ENCODE measurements around the gene SLC29A1. TPM values are rescaled to one million over a fixed set of nuclear protein-coding genes. Genes with fewer than 3 reads are reported as not detected.

Gene SLC29A1
- total and polyA plus RNA-seq, 9 of the 15 experiments (the other 6 are each of a cell fraction or from before 2014, with no cell fraction given): 18.9 to 170 (median 57.7) TPM

DNA sequence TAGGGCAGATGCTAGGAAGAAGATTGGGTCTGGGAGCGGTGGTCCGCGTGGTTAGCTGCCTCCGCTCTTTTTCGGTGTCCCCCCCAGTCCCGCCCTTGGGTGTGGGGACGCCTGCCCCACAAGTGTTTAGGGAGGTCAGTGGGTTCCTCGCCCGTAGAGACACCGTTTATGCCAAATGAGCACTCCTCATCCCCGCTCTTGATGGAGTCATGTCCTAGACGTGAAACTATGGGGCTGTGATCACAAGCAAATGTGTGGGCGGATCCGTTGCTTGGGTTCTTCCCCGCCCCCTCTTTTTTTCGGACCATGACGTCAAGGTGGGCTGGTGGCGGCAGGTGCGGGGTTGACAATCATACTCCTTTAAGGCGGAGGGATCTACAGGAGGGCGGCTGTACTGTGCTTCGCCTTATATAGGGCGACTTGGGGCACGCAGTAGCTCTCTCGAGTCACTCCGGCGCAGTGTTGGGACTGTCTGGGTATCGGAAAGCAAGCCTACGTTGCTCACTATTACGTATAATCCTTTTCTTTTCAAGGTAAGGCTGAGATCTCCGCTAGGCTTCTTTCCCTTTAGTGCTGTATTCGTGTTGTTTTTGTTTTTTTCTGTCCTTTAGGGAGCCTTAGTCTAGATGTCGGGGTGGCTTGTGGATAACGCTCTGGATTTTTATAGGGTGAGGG lies 23.4 kb downstream of the SLC29A1 start, which contains the start of gene HSP90AB1 (continued):
- TF ChIP-seq, protein P1, sequence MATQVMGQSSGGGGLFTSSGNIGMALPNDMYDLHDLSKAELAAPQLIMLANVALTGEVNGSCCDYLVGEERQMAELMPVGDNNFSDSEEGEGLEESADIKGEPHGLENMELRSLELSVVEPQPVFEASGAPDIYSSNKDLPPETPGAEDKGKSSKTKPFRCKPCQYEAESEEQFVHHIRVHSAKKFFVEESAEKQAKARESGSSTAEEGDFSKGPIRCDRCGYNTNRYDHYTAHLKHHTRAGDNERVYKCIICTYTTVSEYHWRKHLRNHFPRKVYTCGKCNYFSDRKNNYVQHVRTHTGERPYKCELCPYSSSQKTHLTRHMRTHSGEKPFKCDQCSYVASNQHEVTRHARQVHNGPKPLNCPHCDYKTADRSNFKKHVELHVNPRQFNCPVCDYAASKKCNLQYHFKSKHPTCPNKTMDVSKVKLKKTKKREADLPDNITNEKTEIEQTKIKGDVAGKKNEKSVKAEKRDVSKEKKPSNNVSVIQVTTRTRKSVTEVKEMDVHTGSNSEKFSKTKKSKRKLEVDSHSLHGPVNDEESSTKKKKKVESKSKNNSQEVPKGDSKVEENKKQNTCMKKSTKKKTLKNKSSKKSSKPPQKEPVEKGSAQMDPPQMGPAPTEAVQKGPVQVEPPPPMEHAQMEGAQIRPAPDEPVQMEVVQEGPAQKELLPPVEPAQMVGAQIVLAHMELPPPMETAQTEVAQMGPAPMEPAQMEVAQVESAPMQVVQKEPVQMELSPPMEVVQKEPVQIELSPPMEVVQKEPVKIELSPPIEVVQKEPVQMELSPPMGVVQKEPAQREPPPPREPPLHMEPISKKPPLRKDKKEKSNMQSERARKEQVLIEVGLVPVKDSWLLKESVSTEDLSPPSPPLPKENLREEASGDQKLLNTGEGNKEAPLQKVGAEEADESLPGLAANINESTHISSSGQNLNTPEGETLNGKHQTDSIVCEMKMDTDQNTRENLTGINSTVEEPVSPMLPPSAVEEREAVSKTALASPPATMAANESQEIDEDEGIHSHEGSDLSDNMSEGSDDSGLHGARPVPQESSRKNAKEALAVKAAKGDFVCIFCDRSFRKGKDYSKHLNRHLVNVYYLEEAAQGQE (IDR thresholded peaks at IDR 0.05; ENCODE audit: borderline replicate concordance): no peak
- TF ChIP-seq, protein P1 (CRISPR knock-in tag; IDR thresholded peaks at IDR 0.05; ENCODE audit: low read depth): no peak
- TF ChIP-seq FOXK1 (CRISPR knock-in tag; IDR thresholded peaks at IDR 0.05; ENCODE audit: borderline replicate concordance) (peak; percentile 99), SIRT6 (IDR thresholded peaks at IDR 0.05; ENCODE audit: low read depth, low read length) (no peak), ZNF212 (CRISPR knock-in tag; IDR thresholded peaks at IDR 0.05) (no peak), CBX3 (IDR thresholded peaks at IDR 0.05; ENCODE audit: borderline replicate concordance in 1 of 2, low read length in 2 of 2) (peak in 1 of 2 experiments; percentile 87; a peak in 2 of 3 replicates), ZBTB34 (CRISPR knock-in tag; IDR thresholded peaks at IDR 0.05) (no peak), TCF7 (IDR thresholded peaks at IDR 0.05; ENCODE audit: borderline replicate concordance) (0 out of 2 replicates have a peak, but pooled peaks have one; percentile 41), CBX8 (IDR thresholded peaks at IDR 0.05; ENCODE audit: borderline replicate concordance, extremely low read depth, low read depth, low read length, poor library complexity, severe bottlenecking) (no peak), LEF1 (IDR thresholded peaks at IDR 0.05) (peak; percentile 78), MTA1 (IDR thresholded peaks at IDR 0.05; ENCODE audit: borderline replicate concordance) (peak; percentile 55), SRSF3 (IDR thresholded peaks at IDR 0.05; ENCODE audit: insufficient read depth, low read length) (no peak), IRF2 (CRISPR knock-in tag; IDR thresholded peaks at IDR 0.05) (no peak), HMG20B (CRISPR knock-in tag; IDR thresholded peaks at IDR 0.05) (no peak), HEY1 (CRISPR knock-in tag; IDR thresholded peaks at IDR 0.05; ENCODE audit: borderline replicate concordance) (peak; percentile 66; the same call in 1 of the 2 replicates), PTBP1 (IDR thresholded peaks at IDR 0.05; ENCODE audit: low read depth, low read length) (no peak)
